CD4-positive, alpha-beta memory T cell (primary cell): Measurements from ENCODE around the gene RFFL. TPM values are rescaled to one million over a fixed set of nuclear protein-coding genes. Genes with fewer than 3 reads are reported as not detected.
"Not testable (repeated sequence)": the region's sequence is repeated elsewhere in the genome, so short reads cannot be mapped to it uniquely, and the experiment has no call there.

ENCODE experiments used
- CTCF ChIA-PET: fragments of 350-600 bp; sonication (Branson Sonifier 250); formaldehyde crosslinking; loops from one replicate; lab custom pipeline; 2021; ENCODE audit warnings: inconsistent platforms; ENCODE audit not compliant: partially characterized antibody; lab: Charles Lee
- POLR2A ChIA-PET: fragments of 350-600 bp; sonication (Branson Sonifier 250); formaldehyde crosslinking; loops from one replicate; lab custom pipeline; 2021; ENCODE audit not compliant: partially characterized antibody; lab: Charles Lee
- DNase-seq, 5 donors: peaks; one replicate each; pipeline versions ENCODE4 v3.0.0 to v3.0.0-alpha.2; 2020 to 2022; ENCODE audit warnings: mixed read lengths in 1 of 5
- H3K27ac ChIP-seq: one replicate; pipeline ENCODE4 v1.7.0; 2013; ENCODE audit warnings: low read depth, low read length
- H3K27me3 ChIP-seq: 2 replicates; pipeline ENCODE4 v1.7.0; 2013; ENCODE audit warnings: mild to moderate bottlenecking, low read length, moderate library complexity; ENCODE audit not compliant: insufficient read depth
- H3K36me3 ChIP-seq: 2 replicates; pipeline ENCODE4 v1.7.0; 2013; ENCODE audit warnings: mild to moderate bottlenecking, low read length, moderate library complexity; ENCODE audit not compliant: insufficient read depth
- H3K4me1 ChIP-seq: 2 replicates; pipeline ENCODE4 v1.7.0; 2013; ENCODE audit warnings: mild to moderate bottlenecking, low read length, moderate library complexity; ENCODE audit not compliant: insufficient read depth
- H3K4me3 ChIP-seq, 2 donors: one replicate each; pipeline ENCODE4 v1.7.0; 2013; ENCODE audit warnings: low read length in 2 of 2, mild to moderate bottlenecking in 1 of 2
- H3K9me3 ChIP-seq, 2 donors: one replicate each; pipeline ENCODE4 v1.7.0; 2013; ENCODE audit warnings: low read length in 2 of 2, control low read depth in 1 of 2; ENCODE audit not compliant: control insufficient read depth in 1 of 2
- H3K27ac Mint-ChIP-seq, 7 donors: one replicate each; pipeline ENCODE4 v1.8.0; 2020 to 2021; ENCODE audit warnings: mixed read lengths in 7 of 7, mild to moderate bottlenecking in 6 of 7, inconsistent platforms in 3 of 7, moderate library complexity in 3 of 7
- H3K27me3 Mint-ChIP-seq, 2 donors: one replicate each; pipeline ENCODE4 v1.8.0; 2020 to 2021; ENCODE audit warnings: mixed read lengths in 2 of 2
- H3K36me3 Mint-ChIP-seq, 2 donors: one replicate each; pipeline ENCODE4 v1.8.0; 2020 to 2021; ENCODE audit warnings: mixed read lengths in 2 of 2, inconsistent platforms in 1 of 2, mild to moderate bottlenecking in 1 of 2
- H3K4me1 Mint-ChIP-seq, 4 donors: one replicate each; pipeline ENCODE4 v1.8.0; 2020 to 2021; ENCODE audit warnings: mixed read lengths in 4 of 4, mild to moderate bottlenecking in 1 of 4
- H3K4me3 Mint-ChIP-seq, 8 donors: one replicate each; pipeline ENCODE4 v1.8.0; 2020 to 2021; ENCODE audit warnings: mixed read lengths in 8 of 8, mild to moderate bottlenecking in 7 of 8, moderate library complexity in 6 of 8, inconsistent platforms in 3 of 8
- H3K9me3 Mint-ChIP-seq, 8 donors: one replicate each; pipeline ENCODE4 v1.8.0; 2020 to 2021; ENCODE audit warnings: mixed read lengths in 8 of 8, mild to moderate bottlenecking in 5 of 8, inconsistent platforms in 3 of 8, moderate library complexity in 1 of 8
- intact Hi-C: fragments of 100-400 bp; cut with micrococcal nuclease; formaldehyde crosslinking; loops from one replicate; pipeline ENCODE4 v1.15.1; 2023
- polyA plus RNA-seq, 2 donors: library from polyadenylated mRNA; unstranded; fragments of 300-500 nt; fragmentation: Illumina TruSeq; gene quantifications; one replicate each; pipeline ENCODE4 v1.2.3, GENCODE V29; 2021
- total RNA-seq, 2 experiments: library from RNA; stranded (reverse); gene quantifications; one replicate each; pipeline ENCODE4 v1.2.3, GENCODE V29; 2021

Gene RFFL
- total and polyA plus RNA-seq, 4 experiments from 2014 or later = 48.3 to 82.3 (median 61.6) TPM

GRCh38 chr17:35099908-35100307, 36.4 kb upstream of the RFFL start:
- H3K9me3 ChIP-seq = no peaks in the 10 kb centered on the region
- Mint-ChIP-seq H3K4me3 (no peak overlapping the region), H3K27ac (peak overlapping the region in 1 of 7 donors; percentile 0), H3K9me3 (no peaks in the 10 kb centered on the region), H3K27me3 (no peaks in the 10 kb centered on the region), H3K36me3 (peaks cover 19 to 39% of the 10 kb centered on the region in 2 donors), H3K4me1 (peaks cover 4 to 8% (median 6%) of the 10 kb centered on the region in 4 donors)
- no peak overlapping the region for H3K27ac ChIP-seq
- intact Hi-C loops = no loop called here
- H3K4me1 ChIP-seq = peaks cover 8% of the 10 kb centered on the region
- no peak overlapping the region for H3K4me3 ChIP-seq
- H3K27me3 ChIP-seq = no peaks in the 10 kb centered on the region
- DNase-seq = no peak
- ChIA-PET CTCF (interaction anchor here (1.2 kb wide), 1 partner anchor 10 kb away, joined by 4 read pairs; no protein-coding TSS in a partner anchor), POLR2A (no interaction called here)
- H3K36me3 ChIP-seq = peaks cover 13% of the 10 kb centered on the region

- Mint-ChIP-seq H3K9me3 (no peaks in the 10 kb centered on the region), H3K4me3 (no peak overlapping the region), H3K27ac (peak overlapping the region in 2 of 7 donors; percentile 57 to 61), H3K4me1 (peaks cover 4 to 8% (median 5%) of the 10 kb centered on the region in 4 donors), H3K36me3 (peaks cover 17 to 32% of the 10 kb centered on the region in 2 donors), H3K27me3 (no peaks in the 10 kb centered on the region)
- Histone ChIP-seq H3K27ac (no peak overlapping the region), H3K36me3 (peaks cover 13% of the 10 kb centered on the region), H3K4me1 (peaks cover 8% of the 10 kb centered on the region), H3K4me3 (no peak overlapping the region), H3K27me3 (no peaks in the 10 kb centered on the region), H3K9me3 (no peaks in the 10 kb centered on the region)
- CTCF ChIA-PET = interaction anchor here (2.2 kb wide), 1 partner anchor 8 kb away, joined by 7 read pairs; no protein-coding TSS in a partner anchor
- POLR2A ChIA-PET = interaction anchor here (0.8 kb wide), 1 partner anchor 35 kb away, joined by 3 read pairs; the partner anchor contains the start of gene RFFL
- no peak for DNase-seq
- intact Hi-C loops = no loop called here
Measured at GRCh38 chr17:35097776-35098175, 34.3 kb upstream of the RFFL start.

- Mint-ChIP-seq H3K36me3 (peaks cover 14 to 18% of the 10 kb centered on the region in 2 donors), H3K27ac (no peak overlapping the region), H3K27me3 (no peaks in the 10 kb centered on the region), H3K4me1 (peaks cover 4 to 11% (median 8%) of the 10 kb centered on the region in 4 donors), H3K4me3 (no peak overlapping the region), H3K9me3 (no peaks in the 10 kb centered on the region)
- Histone ChIP-seq H3K4me3 (no peak overlapping the region), H3K27ac (no peak overlapping the region), H3K27me3 (no peaks in the 10 kb centered on the region), H3K36me3 (peaks cover 4% of the 10 kb centered on the region), H3K9me3 (no peaks in the 10 kb centered on the region), H3K4me1 (peaks cover 8% of the 10 kb centered on the region)
- DNase-seq = no peak
- intact Hi-C loops = no loop called here
- CTCF ChIA-PET = interaction anchor here (0.7 to 1.6 kb wide), 2 partner anchors 32 to 77 kb away, joined by 3 to 7 read pairs; partner anchors contain the start of gene RFFL
- POLR2A ChIA-PET = interaction anchor here (1.3 kb wide), 1 partner anchor 23 kb away, joined by 4 read pairs; no protein-coding TSS in a partner anchor
Measured at GRCh38 chr17:35095741-35096140, 32.2 kb upstream of the RFFL start.

GRCh38 chr17:35094902-35095301, 31.4 kb upstream of the RFFL start:
- intact Hi-C loops = no loop called here
- H3K36me3 Mint-ChIP-seq = peaks cover 8 to 11% of the 10 kb centered on the region in 2 donors
- H3K4me3 ChIP-seq = no peak overlapping the region
- ChIA-PET CTCF (no interaction called here), POLR2A (interaction anchor here (0.5 to 1.0 kb wide), 2 partner anchors 8 to 307 kb away, joined by 3 to 4 read pairs; no protein-coding TSS in a partner anchor)
- peak overlapping the region in 1 of 7 donors; percentile 66 for H3K27ac Mint-ChIP-seq
- no peaks in the 10 kb centered on the region for H3K27me3 ChIP-seq
- peaks cover 13% of the 10 kb centered on the region for H3K4me1 ChIP-seq
- no peaks in the 10 kb centered on the region for H3K9me3 ChIP-seq
- no peaks in the 10 kb centered on the region for H3K9me3 Mint-ChIP-seq
- DNase-seq = no peak
- no peak overlapping the region for H3K27ac ChIP-seq
- H3K27me3 Mint-ChIP-seq = no peaks in the 10 kb centered on the region
- no peaks in the 10 kb centered on the region for H3K36me3 ChIP-seq
- H3K4me3 Mint-ChIP-seq = no peak overlapping the region
- H3K4me1 Mint-ChIP-seq = peaks cover 4 to 15% (median 11%) of the 10 kb centered on the region in 4 donors

GRCh38 chr17:35090707-35091106, 27.2 kb upstream of the RFFL start:
- H3K27me3 ChIP-seq, H3K27ac ChIP-seq, intact Hi-C loops, DNase-seq, H3K27me3 Mint-ChIP-seq, H3K9me3 ChIP-seq, H3K9me3 Mint-ChIP-seq, H3K4me3 ChIP-seq, H3K36me3 ChIP-seq: not testable (repeated sequence)
- POLR2A ChIA-PET = interaction anchor here (0.7 to 3.5 kb wide), 9 partner anchors 25 to 109 kb away, joined by 3 to 33 read pairs (median 18); partner anchors contain the start of genes LIG3, NLE1, RAD51D and RFFL
- Mint-ChIP-seq H3K4me3 (peak overlapping the region in 2 of 8 donors; percentile 26 to 32), H3K27ac (peak overlapping the region in 5 of 7 donors; percentile 31 to 99 (median 57)), H3K4me1 (peaks cover 21 to 45% (median 31%) of the 10 kb centered on the region in 4 donors), H3K36me3 (peaks cover 0 to 15% of the 10 kb centered on the region in 2 donors)
- CTCF ChIA-PET = interaction anchor here (1.0 to 4.3 kb wide), 14 partner anchors 10 to 673 kb away, joined by 3 to 70 read pairs (median 8); partner anchors contain the start of genes RAD51D and RFFL
- H3K4me1 ChIP-seq = peaks cover 33% of the 10 kb centered on the region

- Histone ChIP-seq H3K9me3 (no peaks in the 10 kb centered on the region), H3K36me3 (no peaks in the 10 kb centered on the region), H3K27ac (peak overlapping the region; percentile 97), H3K27me3 (no peaks in the 10 kb centered on the region), H3K4me3 (peak overlapping the region; percentile 74 to 76), H3K4me1 (peaks cover 41% of the 10 kb centered on the region)
- Mint-ChIP-seq H3K4me3 (peak overlapping the region; percentile 90 to 98 (median 92)), H3K27ac (peak overlapping the region; percentile 92 to 99 (median 97)), H3K9me3 (no peaks in the 10 kb centered on the region), H3K4me1 (peaks cover 28 to 55% (median 39%) of the 10 kb centered on the region in 4 donors), H3K27me3 (no peaks in the 10 kb centered on the region), H3K36me3 (peaks cover 0 to 18% of the 10 kb centered on the region in 2 donors)
- peak in 2 of 5 donors; percentile 68 to 77 for DNase-seq
- POLR2A ChIA-PET = interaction anchor here (0.7 to 3.5 kb wide), 33 partner anchors 10 to 489 kb away, joined by 3 to 33 read pairs (median 4); partner anchors contain the start of genes CCT6B, LIG3, NLE1 and PEX12
- intact Hi-C loops = loop anchor here (1.0 kb wide), 9 partner anchors 26 to 128 kb away; partner anchors contain the start of genes CCT6B, NLE1, RAD51D and RFFL
- CTCF ChIA-PET = interaction anchor here (0.7 to 4.3 kb wide), 37 partner anchors 8 to 719 kb away, joined by 3 to 70 read pairs (median 5); partner anchors contain the start of genes CCT6B, RAD51D, RFFL and TAF15
Measured at GRCh38 chr17:35089586-35090296, 26.2 kb upstream of the RFFL start.
